HCT116 (cell line): Measurements from ENCODE around the gene CCL1. TPM values are rescaled to one million over a fixed set of nuclear protein-coding genes. Genes with fewer than 3 reads are reported as not detected.

Experiments
- ATAC-seq: fragments of 200-7000 bp; cut with Tn5 transposase; 2 replicates; pipeline ENCODE4 v1.9.1; 2020; ENCODE audit warnings: mild to moderate bottlenecking, moderate library complexity
- BruUV-seq: library from RNA; stranded (reverse); fragments of 400-500 nt; replicated peaks from 2 replicates; lab custom pipeline; 2021; lab: Mats Ljungman, UMichigan
- CTCF ChIA-PET: fragments of 300-600 bp; sonication (Branson Sonifier 250); formaldehyde crosslinking; loops from one replicate; lab custom pipeline; 2021; ENCODE audit warnings: antibody characterized with exemption; lab: Charles Lee
- POLR2A ChIA-PET: fragments of 300-600, 350-600 bp; sonication (Branson Sonifier 250); formaldehyde crosslinking; loops from one replicate; lab custom pipeline; 2021; ENCODE audit warnings: antibody characterized with exemption; lab: Charles Lee
- RAD21 ChIA-PET, 2 experiments: fragments of 300-600 bp; sonication (Branson Sonifier 250); formaldehyde crosslinking; loops; one replicate each; lab custom pipeline; 2023; ENCODE audit warnings: low total read pairs in 2 of 2; ENCODE audit not compliant: uncharacterized antibody in 2 of 2, unreplicated experiment in 2 of 2, low non-redundant PET in 1 of 2; lab: Charles Lee
- DNase-seq: peaks from one replicate; pipeline ENCODE4 v3.0.0-alpha.2; 2010; ENCODE audit warnings: low read depth, low spot score
- H2AFZ ChIP-seq: fragments of 200-600 bp; shearing (Covaris generic), sonication (generic); 2 replicates; pipeline ENCODE4 v1.6.1; 2017; ENCODE audit warnings: low read depth, mixed run types, mixed read lengths, antibody characterized with exemption, low read length; ENCODE audit not compliant: poor library complexity, severe bottlenecking
- H3K27ac ChIP-seq: 2 replicates; pipeline ENCODE4 v1.5.1; 2012; ENCODE audit warnings: low read depth, low read length
- H3K27me3 ChIP-seq: fragments of 200-600 bp; sonication (generic); 2 replicates; pipeline ENCODE4 v1.6.1; 2016; ENCODE audit warnings: mixed run types, low read length, mixed read lengths; ENCODE audit not compliant: insufficient read depth
- H3K36me3 ChIP-seq, 2 experiments: fragments of 200-500 bp in 1 of 2; fragments of 200-600 bp in 1 of 2; sonication (Bioruptor generic) in 1 of 2; sonication (generic) in 1 of 2; 2 replicates each; pipeline versions ENCODE4 v1.5.1 to v1.6.1; 2014 to 2016; ENCODE audit warnings: low read length in 2 of 2, inconsistent platforms in 1 of 2, mixed read lengths in 1 of 2, mixed run types in 1 of 2; ENCODE audit not compliant: insufficient read depth in 2 of 2, control insufficient read depth in 1 of 2
- H3K4me1 ChIP-seq, 2 experiments: fragments of 200-600 bp in 1 of 2; sonication (generic) in 1 of 2; 2 replicates each; pipeline versions ENCODE4 v1.5.1 to v1.6.1; 2012 to 2017; ENCODE audit warnings: low read length in 2 of 2, inconsistent platforms in 1 of 2, mild to moderate bottlenecking in 1 of 2, mixed read lengths in 1 of 2, mixed run types in 1 of 2, moderate library complexity in 1 of 2; ENCODE audit not compliant: insufficient read depth in 2 of 2, control insufficient read depth in 1 of 2
- H3K4me2 ChIP-seq: fragments of 200-600 bp; sonication (generic); 2 replicates; pipeline ENCODE4 v1.6.1; 2017; ENCODE audit warnings: mixed run types, low read length, mixed read lengths
- H3K4me3 ChIP-seq, 2 experiments: fragments of 200-600 bp in 1 of 2; sonication (generic) in 1 of 2; replicated peaks in 1 of 2; 2 replicates each; pipeline ENCODE4 v1.5.1; 2011 to 2016; ENCODE audit warnings: low read length in 2 of 2, control low read depth in 1 of 2, low read depth in 1 of 2, mild to moderate bottlenecking in 1 of 2, mixed read lengths in 1 of 2, mixed run types in 1 of 2
- H3K79me2 ChIP-seq: fragments of 200-600 bp; sonication (generic); 2 replicates; pipeline ENCODE4 v1.6.1; 2017; ENCODE audit warnings: mild to moderate bottlenecking, mixed run types, low read length, moderate library complexity, mixed read lengths; ENCODE audit not compliant: insufficient read depth
- H3K9ac ChIP-seq: fragments of 200-600 bp; sonication (generic); 2 replicates; pipeline ENCODE4 v1.6.1; 2016; ENCODE audit warnings: low read length, mixed read lengths
- H3K9me2 ChIP-seq: fragments of 200-600 bp; sonication (generic), shearing (Covaris generic); 2 replicates; pipeline ENCODE4 v1.6.1; 2017; ENCODE audit warnings: mixed run types, mild to moderate bottlenecking, moderate library complexity; ENCODE audit not compliant: insufficient read depth
- H3K9me3 ChIP-seq, 2 experiments: fragments of 200-500 bp in 1 of 2; fragments of 200-600 bp in 1 of 2; sonication (Bioruptor generic) in 1 of 2; sonication (generic) in 1 of 2; 2 replicates each; pipeline ENCODE4 v1.6.1; 2014 to 2017; ENCODE audit warnings: low read length in 2 of 2, mixed read lengths in 2 of 2, inconsistent platforms in 1 of 2, low read depth in 1 of 2, mild to moderate bottlenecking in 1 of 2, mixed run types in 1 of 2, moderate library complexity in 1 of 2; ENCODE audit not compliant: control insufficient read depth in 1 of 2, insufficient read depth in 1 of 2
- H4K20me1 ChIP-seq: fragments of 200-600 bp; sonication (generic), shearing (Covaris generic); 2 replicates; pipeline ENCODE4 v1.6.1; 2017; ENCODE audit warnings: mixed run types, mild to moderate bottlenecking, moderate library complexity; ENCODE audit not compliant: insufficient read depth
- ATF3 ChIP-seq: IDR thresholded peaks from 2 replicates; pipeline ENCODE4 v1.6.1; 2012
- CTCF ChIP-seq, 3 experiments: fragments of 200-600 bp in 1 of 3; sonication (generic) in 1 of 3; IDR thresholded peaks in 2 of 3; conservative IDR thresholded peaks in 1 of 3; 2 replicates each; pipeline ENCODE4 v1.5.1; 2012 to 2017; ENCODE audit warnings: low read depth in 2 of 3, low read length in 2 of 3, antibody characterized with exemption in 1 of 3, borderline replicate concordance in 1 of 3, control low read depth in 1 of 3, mild to moderate bottlenecking in 1 of 3, mixed read lengths in 1 of 3, mixed run types in 1 of 3, moderate library complexity in 1 of 3; ENCODE audit not compliant: insufficient read depth in 1 of 3
- ELF1 ChIP-seq: IDR thresholded peaks from 2 replicates; pipeline ENCODE4 v1.6.1; 2012; ENCODE audit warnings: low read depth, borderline replicate concordance
- EZH2 ChIP-seq: fragments of 200-600 bp; sonication (generic); IDR thresholded peaks from 2 replicates; pipeline ENCODE4 v1.6.1; 2017; ENCODE audit warnings: antibody characterized with exemption, mixed run types
- EZH2phosphoT487 ChIP-seq: fragments of 200-600 bp; IDR thresholded peaks from 2 replicates; pipeline ENCODE4 v1.6.1; 2018; ENCODE audit warnings: antibody characterized with exemption, borderline replicate concordance
- FOSL1 ChIP-seq: IDR thresholded peaks from 2 replicates; pipeline ENCODE4 v1.6.1; 2012; ENCODE audit warnings: low read depth
- POLR2A ChIP-seq: IDR thresholded peaks from 2 replicates; pipeline ENCODE4 v1.7.0; 2011; ENCODE audit warnings: borderline replicate concordance; ENCODE audit not compliant: insufficient read depth, insufficient read length; ENCODE audit errors: extremely low read depth
- RAD21 ChIP-seq: IDR thresholded peaks from 2 replicates; pipeline ENCODE4 v1.6.1; 2012; ENCODE audit warnings: low read depth, mild to moderate bottlenecking
- SIN3A ChIP-seq: IDR thresholded peaks from 2 replicates; pipeline ENCODE4 v1.6.1; 2012; ENCODE audit warnings: low read depth
- SP1 ChIP-seq: IDR thresholded peaks from 2 replicates; pipeline ENCODE4 v1.6.1; 2012; ENCODE audit warnings: low read depth
- ZBTB33 ChIP-seq: IDR thresholded peaks from 2 replicates; pipeline ENCODE4 v1.6.1; 2011; ENCODE audit warnings: mild to moderate bottlenecking, low read length, moderate library complexity; ENCODE audit not compliant: insufficient replicate concordance; ENCODE audit errors: extremely low read depth
- intact Hi-C: fragments of 100-400 bp; cut with micrococcal nuclease; formaldehyde crosslinking; loops from 2 replicates; pipeline ENCODE4 v1.10.0; 2022
- total RNA-seq: library from RNA; stranded (reverse); gene quantifications from one replicate; pipeline ENCODE4 v1.2.1, GENCODE V29; 2021; ENCODE audit not compliant: unreplicated experiment

The CCL1 gene
- total RNA-seq, 1 experiment from 2014 or later, result not detected

- no peaks in the 10 kb centered on the region for H4K20me1 ChIP-seq
- no peak overlapping the region for H3K9ac ChIP-seq
- POLR2A ChIA-PET, result no interaction called here
- BruUV-seq, result no TSS peak
- ATAC-seq, result no peak
- H3K79me2 ChIP-seq, result no peaks in the 10 kb centered on the region
- H3K4me2 ChIP-seq, result no peak overlapping the region
- TF ChIP-seq RAD21 (no peak), FOSL1 (no peak), CTCF (IDR thresholded peaks at IDR 0.05 in 2 of 3, conservative IDR thresholded peaks at IDR 0.05 in 1 of 3; ENCODE audit: borderline replicate concordance in 1 of 3, insufficient read depth in 1 of 3, low read depth in 2 of 3, low read length in 2 of 3) (no peak), SIN3A (no peak), EZH2phosphoT487 (no peak), ATF3 (no peak), ZBTB33 (no peak), EZH2 (no peak), POLR2A (no peak), ELF1 (no peak), SP1 (no peak)
- H3K4me1 ChIP-seq, result no peaks in the 10 kb centered on the region
- H3K27ac ChIP-seq, result no peak overlapping the region
- RAD21 ChIA-PET, result no interaction called here
- H3K27me3 ChIP-seq, result peaks cover 12% of the 10 kb centered on the region; the same call in 1 of the 2 replicates
- DNase-seq, result no peak
- no peak overlapping the region for H2AFZ ChIP-seq
- CTCF ChIA-PET, result interaction anchor here (1.2 kb wide), 1 partner anchor 13 kb away, joined by 4 read pairs; no protein-coding TSS in a partner anchor
- no peaks in the 10 kb centered on the region for H3K9me2 ChIP-seq
- H3K36me3 ChIP-seq, result no peaks in the 10 kb centered on the region
- no peak overlapping the region for H3K4me3 ChIP-seq
- H3K9me3 ChIP-seq, result no peaks in the 10 kb centered on the region
- intact Hi-C loops, result no loop called here
Measured at GRCh38 chr17:34374457-34374856, 11.4 kb upstream of the CCL1 start.
